Skeletal muscle satellite cell (primary cell): Measurements from ENCODE around the gene PPP6R3.

Source experiments
- H3K27me3 ChIP-seq: 2 replicates; pipeline ENCODE4 v1.7.0; 2013; ENCODE audit warnings: low read length; ENCODE audit not compliant: control insufficient read depth, insufficient read depth
- H3K36me3 ChIP-seq: 2 replicates; pipeline ENCODE4 v1.7.0; 2013; ENCODE audit warnings: mild to moderate bottlenecking, control low read depth, low read length; ENCODE audit not compliant: insufficient read depth
- H3K4me1 ChIP-seq: 2 replicates; pipeline ENCODE4 v1.7.0; 2013; ENCODE audit warnings: low read length; ENCODE audit not compliant: control insufficient read depth, insufficient read depth
- H3K4me2 ChIP-seq: 2 replicates; pipeline ENCODE4 v1.7.0; 2013; ENCODE audit warnings: mild to moderate bottlenecking, low read length
- H3K4me3 ChIP-seq: 2 replicates; pipeline ENCODE4 v1.7.0; 2013; ENCODE audit warnings: low read length
- H3K9ac ChIP-seq: 2 replicates; pipeline ENCODE4 v1.7.0; 2013; ENCODE audit warnings: mild to moderate bottlenecking, low read depth, low read length, moderate library complexity
- H3K9me3 ChIP-seq: replicated peaks from 2 replicates; pipeline ENCODE4 v1.7.0; 2013; ENCODE audit warnings: mild to moderate bottlenecking, control low read depth, low read length

Gene PPP6R3

DNA sequence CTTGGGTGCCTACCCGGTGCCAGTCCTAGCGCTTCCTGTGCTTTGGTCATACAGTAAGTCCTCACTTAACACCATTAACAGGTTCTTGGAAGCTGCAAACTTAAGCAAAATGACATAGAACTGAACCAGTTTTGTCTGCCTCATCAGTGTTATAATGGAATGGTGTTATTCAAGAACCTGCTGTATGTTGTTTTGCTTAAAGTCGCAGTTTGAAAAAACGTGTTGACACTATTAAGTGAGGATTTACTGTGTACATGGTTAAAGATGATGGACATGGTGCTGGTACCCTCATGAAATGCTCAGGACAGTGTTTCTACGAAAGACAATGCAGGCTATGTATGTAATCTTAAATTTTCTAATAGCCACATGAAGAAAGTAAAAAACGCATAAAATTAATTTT lies 41.3 kb downstream of the PPP6R3 start:
- H3K9me3 ChIP-seq: no peaks in the 10 kb centered on the region

DNA sequence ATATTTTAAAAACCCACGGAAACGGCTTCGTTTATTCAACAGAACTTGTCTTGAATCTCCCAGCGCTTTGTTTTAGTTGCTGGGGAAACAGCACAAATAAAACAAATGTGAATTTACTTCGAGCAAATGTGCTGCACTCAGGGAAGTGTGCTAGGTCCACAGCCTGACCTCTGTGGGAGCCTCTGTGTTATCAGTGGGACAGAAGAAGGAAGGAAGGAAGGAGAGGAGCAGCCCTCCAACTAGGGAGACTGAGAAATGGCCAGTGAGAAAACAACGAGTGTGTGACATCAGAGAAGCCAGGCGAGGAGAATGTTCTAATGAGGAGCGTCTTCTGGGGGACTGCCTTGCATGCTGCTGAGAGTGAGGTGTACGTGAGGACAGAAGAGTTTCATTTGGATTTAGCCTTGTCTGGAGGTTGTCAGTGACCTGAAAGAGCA lies 42.7 kb downstream of the PPP6R3 start:
- no peak overlapping the region for H3K4me2 ChIP-seq
- no peaks in the 10 kb centered on the region for H3K27me3 ChIP-seq
- no peak overlapping the region for H3K4me3 ChIP-seq
- H3K9ac ChIP-seq: no peak overlapping the region
- H3K4me1 ChIP-seq: peaks cover 27% of the 10 kb centered on the region
- no peaks in the 10 kb centered on the region for H3K9me3 ChIP-seq
- no peaks in the 10 kb centered on the region for H3K36me3 ChIP-seq

More for the DNA sequence above, 41.3 kb downstream of the PPP6R3 start:
- H3K36me3 ChIP-seq: no peaks in the 10 kb centered on the region
- no peak overlapping the region for H3K9ac ChIP-seq
- H3K4me2 ChIP-seq: no peak overlapping the region
- no peaks in the 10 kb centered on the region for H3K27me3 ChIP-seq
- no peak overlapping the region for H3K4me3 ChIP-seq
- peaks cover 24% of the 10 kb centered on the region for H3K4me1 ChIP-seq

DNA sequence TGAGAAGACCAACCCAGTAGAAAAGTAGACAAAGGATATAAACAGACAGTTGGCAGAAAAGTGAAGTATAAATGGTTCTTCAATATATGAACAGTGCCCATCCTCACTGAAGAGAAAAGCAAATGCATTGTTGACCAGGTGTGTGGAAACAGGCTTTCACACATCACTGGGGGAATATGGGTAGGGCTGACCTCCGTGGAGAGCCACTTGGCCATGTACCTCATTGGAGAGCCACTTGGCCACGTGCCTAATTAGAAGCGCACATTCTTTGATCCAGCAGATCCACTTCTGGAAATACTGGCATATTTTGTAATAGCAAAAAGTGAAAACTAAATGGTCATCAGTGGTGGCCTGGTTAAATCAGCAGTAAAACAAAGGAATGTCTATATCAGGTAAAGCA lies 43.2 kb downstream of the PPP6R3 start:
- H3K9me3 ChIP-seq: no peaks in the 10 kb centered on the region
- no peak overlapping the region for H3K4me2 ChIP-seq
- H3K9ac ChIP-seq: no peak overlapping the region
- H3K4me3 ChIP-seq: no peak overlapping the region
- H3K4me1 ChIP-seq: peaks cover 32% of the 10 kb centered on the region
- H3K36me3 ChIP-seq: no peaks in the 10 kb centered on the region
- H3K27me3 ChIP-seq: no peaks in the 10 kb centered on the region

DNA sequence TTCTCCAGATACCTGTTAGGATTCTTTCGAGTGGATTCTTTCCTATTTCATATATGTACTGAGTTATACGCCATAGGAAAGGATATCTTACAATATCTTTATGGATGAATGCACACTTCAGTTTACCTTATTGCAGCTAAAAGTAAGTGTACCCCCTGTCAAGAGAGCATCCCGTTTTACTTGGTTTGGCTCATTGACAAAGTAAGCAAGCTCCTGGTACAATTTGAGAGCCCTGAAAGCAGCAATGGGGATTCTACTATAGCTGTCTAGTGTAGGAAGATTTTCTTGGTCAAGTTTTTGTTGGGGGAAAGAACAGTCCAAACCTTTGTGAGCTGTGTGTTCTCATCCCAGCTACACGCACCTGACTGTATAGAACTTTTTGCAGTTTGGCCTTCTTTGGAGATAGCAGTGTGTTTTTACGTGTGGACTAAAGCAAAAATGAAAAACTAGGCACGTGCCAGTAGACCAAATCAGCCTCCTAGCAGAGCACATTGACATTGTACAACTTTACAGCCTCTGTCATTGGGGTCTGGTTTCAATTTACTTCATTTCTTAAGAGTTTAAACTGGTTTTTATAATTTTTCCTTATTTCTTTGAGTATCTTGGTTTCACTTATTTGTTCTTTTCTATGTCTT lies 44.0 kb downstream of the PPP6R3 start:
- H3K36me3 ChIP-seq: no peaks in the 10 kb centered on the region
- H3K27me3 ChIP-seq: no peaks in the 10 kb centered on the region
- peaks cover 37% of the 10 kb centered on the region for H3K4me1 ChIP-seq
- H3K4me3 ChIP-seq: no peak overlapping the region
- no peak overlapping the region for H3K9ac ChIP-seq
- H3K4me2 ChIP-seq: no peak overlapping the region
- H3K9me3 ChIP-seq: no peaks in the 10 kb centered on the region

DNA sequence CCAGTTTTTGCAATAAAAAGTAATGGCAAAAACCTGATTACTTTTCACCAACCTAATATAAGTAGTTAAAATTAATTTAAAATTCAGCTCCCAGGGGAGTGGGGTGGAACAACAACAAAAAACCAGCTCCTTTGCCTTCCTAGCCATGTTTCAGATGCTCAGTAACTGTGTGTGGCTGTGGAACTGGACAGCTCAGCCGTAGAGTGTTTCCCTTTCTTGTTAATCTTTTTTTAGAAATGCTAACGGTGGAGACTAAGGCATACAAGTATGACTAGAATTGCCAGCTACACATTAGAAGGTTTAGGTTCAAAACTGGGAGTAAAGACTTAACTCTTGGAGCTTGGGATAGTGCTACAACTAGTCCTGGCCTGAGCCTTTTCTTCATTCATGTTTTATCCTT lies 45.0 kb downstream of the PPP6R3 start:
- H3K4me1 ChIP-seq: peaks cover 37% of the 10 kb centered on the region

DNA sequence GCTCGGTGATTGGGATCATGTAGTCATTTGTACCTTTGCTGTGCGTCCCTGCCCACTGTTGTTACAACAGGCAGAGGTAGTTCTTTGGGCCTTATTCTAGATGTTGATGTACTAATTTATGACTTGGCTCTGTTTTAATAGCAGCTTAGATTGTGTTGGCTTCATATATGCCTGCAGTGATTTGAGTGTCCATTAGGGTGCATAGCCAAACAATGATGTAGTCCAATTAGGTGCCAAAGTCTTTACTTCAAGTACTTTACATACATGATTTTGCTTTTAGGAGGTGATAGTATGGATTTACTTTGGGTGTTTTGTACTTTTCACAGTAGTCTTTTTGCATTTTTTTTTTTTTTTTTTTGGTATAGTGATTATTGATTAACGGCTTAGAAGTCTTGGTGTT lies 46.4 kb downstream of the PPP6R3 start:
- Histone ChIP-seq H3K4me1 (peaks cover 37% of the 10 kb centered on the region), H3K4me3 (no peak overlapping the region), H3K27me3 (no peaks in the 10 kb centered on the region), H3K9me3 (no peaks in the 10 kb centered on the region), H3K36me3 (no peaks in the 10 kb centered on the region), H3K4me2 (no peak overlapping the region), H3K9ac (no peak overlapping the region)

More for the DNA sequence above, 45.0 kb downstream of the PPP6R3 start:
- H3K9me3 ChIP-seq: no peaks in the 10 kb centered on the region
- no peaks in the 10 kb centered on the region for H3K36me3 ChIP-seq
- H3K4me3 ChIP-seq: no peak overlapping the region
- H3K27me3 ChIP-seq: no peaks in the 10 kb centered on the region
- H3K4me2 ChIP-seq: no peak overlapping the region
- H3K9ac ChIP-seq: no peak overlapping the region

DNA sequence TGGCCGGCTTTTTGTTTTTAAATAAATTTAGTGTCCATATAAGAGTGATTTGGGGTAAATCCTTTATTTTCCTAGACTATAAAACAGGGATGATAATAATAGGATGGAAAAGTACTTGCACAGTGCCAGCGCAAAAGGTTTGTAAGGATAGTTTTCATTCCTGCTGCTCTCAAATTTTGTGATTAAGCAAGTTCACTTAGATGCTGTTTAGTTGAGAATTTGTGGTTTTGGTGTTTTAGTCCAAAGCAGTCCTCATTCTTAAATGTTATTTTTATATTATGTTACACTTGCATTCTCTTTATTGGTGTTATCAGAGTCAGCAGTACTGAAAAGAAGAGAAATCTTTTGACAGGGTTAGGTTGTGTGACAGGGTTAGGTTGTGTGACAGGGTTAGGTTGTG lies 47.9 kb downstream of the PPP6R3 start:
- H3K9ac ChIP-seq: no peak overlapping the region
- no peaks in the 10 kb centered on the region for H3K36me3 ChIP-seq
- no peaks in the 10 kb centered on the region for H3K9me3 ChIP-seq
- H3K4me3 ChIP-seq: no peak overlapping the region
- peaks cover 37% of the 10 kb centered on the region for H3K4me1 ChIP-seq
- no peaks in the 10 kb centered on the region for H3K27me3 ChIP-seq
- peak overlapping the region; percentile 1 for H3K4me2 ChIP-seq

DNA sequence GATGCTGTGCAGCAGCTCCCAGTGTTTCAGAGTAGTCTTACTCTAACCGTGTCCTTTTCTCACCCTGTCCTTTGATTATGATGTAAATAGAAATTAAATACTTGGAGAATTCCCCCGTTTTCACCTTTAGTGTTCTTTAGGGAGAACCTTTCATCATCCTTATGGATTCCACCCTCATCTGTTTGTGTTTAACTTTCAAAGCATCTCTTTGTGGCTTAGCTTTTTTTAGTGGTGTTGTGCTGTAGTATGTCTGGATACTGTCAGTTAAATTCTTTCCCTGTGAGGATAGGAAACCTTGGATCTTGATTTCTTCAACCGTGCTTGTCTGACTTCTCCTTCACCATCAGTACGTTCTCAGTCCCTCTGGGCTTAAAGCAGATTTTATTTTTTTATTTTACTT lies 48.5 kb downstream of the PPP6R3 start:
- Histone ChIP-seq H3K4me1 (peaks cover 37% of the 10 kb centered on the region), H3K9ac (no peak overlapping the region), H3K4me2 (no peak overlapping the region), H3K9me3 (no peaks in the 10 kb centered on the region), H3K27me3 (no peaks in the 10 kb centered on the region), H3K36me3 (peaks cover 1% of the 10 kb centered on the region), H3K4me3 (no peak overlapping the region)

DNA sequence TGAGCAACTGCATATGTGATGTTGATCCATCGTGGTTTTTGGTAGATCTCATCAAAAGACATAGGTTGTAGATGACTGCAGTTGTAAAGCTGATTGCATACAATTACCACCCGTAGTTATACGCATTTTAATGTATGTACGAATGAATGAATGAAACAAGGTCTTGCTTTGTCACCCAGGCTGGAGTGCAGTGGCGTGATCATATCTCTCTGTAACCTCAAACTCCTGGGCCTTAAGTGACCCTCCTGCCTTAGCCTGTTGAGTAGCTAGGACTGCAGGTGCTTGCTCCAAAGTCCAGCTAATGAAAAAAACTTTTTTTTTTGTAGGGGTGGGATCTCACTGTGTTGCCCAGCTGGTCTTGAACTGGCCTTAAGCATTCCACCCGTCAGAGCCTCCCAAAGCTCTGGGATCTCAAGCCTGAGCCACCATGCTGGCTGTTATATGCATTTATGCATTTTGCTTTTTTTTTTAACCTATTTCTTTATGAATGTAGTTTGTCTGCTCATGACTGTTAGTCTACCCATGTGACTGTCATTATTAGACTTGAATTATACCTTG lies 53.5 kb downstream of the PPP6R3 start:
- no peak overlapping the region for H3K4me2 ChIP-seq
- no peaks in the 10 kb centered on the region for H3K9me3 ChIP-seq
- H3K27me3 ChIP-seq: no peaks in the 10 kb centered on the region
- H3K9ac ChIP-seq: no peak overlapping the region
- H3K36me3 ChIP-seq: peaks cover 7% of the 10 kb centered on the region
- no peak overlapping the region for H3K4me3 ChIP-seq
- peaks cover 3% of the 10 kb centered on the region for H3K4me1 ChIP-seq

DNA sequence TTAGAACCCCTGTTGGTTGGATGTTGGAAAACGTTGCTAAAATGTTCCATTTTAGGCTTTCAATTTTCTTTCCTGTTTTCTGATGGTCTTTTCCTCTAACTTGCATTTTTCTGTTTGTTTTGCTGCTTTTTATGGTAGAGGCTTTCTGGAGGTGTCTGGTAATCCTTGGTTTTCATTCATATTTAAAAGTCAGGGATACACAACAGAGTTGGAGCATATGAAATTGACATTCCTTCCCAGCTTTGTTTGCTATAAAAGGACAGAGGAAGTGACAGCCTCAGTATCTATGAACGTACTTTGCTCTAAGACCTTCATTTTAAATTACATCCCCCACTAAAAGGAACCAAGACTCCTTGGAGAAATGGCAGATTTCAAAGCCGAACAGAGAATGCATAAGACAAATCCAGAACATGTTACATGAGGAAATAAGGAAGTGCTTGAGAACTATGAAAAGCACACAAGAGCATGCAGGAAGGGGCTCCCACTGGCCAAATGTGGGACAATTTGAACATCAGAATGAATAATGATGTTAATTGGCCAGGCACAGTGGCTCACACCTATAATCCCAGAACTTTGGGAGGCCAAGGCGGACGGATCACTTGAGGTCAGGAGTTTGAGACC lies 56.7 kb downstream of the PPP6R3 start:
- Histone ChIP-seq H3K36me3 (peaks cover 24% of the 10 kb centered on the region), H3K4me3 (no peak overlapping the region), H3K9me3 (no peaks in the 10 kb centered on the region), H3K4me1 (no peaks in the 10 kb centered on the region), H3K9ac (no peak overlapping the region), H3K4me2 (no peak overlapping the region), H3K27me3 (no peaks in the 10 kb centered on the region)

DNA sequence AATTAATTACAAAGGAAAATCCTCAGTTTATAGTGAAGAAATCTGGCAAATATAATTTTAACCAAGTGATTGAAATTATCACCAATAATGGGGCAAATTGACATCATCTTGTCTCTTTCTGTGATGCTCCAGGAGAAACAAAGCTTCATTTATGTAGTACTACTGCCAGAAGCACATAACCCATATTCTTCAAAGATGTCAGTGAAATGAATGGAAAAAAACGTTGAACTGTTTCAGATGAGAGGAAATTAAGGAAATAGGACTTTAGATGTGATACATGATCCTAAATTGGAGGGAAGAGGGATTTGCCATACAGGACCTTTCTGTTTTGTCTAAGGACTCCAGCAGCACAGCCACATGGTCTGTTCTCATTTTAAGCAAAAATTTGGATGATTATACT lies 57.6 kb downstream of the PPP6R3 start:
- H3K36me3 ChIP-seq: peaks cover 30% of the 10 kb centered on the region
- no peaks in the 10 kb centered on the region for H3K4me1 ChIP-seq
- H3K4me3 ChIP-seq: no peak overlapping the region
- no peak overlapping the region for H3K4me2 ChIP-seq
- no peaks in the 10 kb centered on the region for H3K27me3 ChIP-seq
- H3K9me3 ChIP-seq: no peaks in the 10 kb centered on the region
- H3K9ac ChIP-seq: no peak overlapping the region
